A549 (cell line): Measurements from ENCODE around the gene MRPS26. TPM values are rescaled to one million over a fixed set of nuclear protein-coding genes. Genes with fewer than 3 reads are reported as not detected.

Experiments used
- ATAC-seq, 2 experiments: fragments of 200-7000 bp in 1 of 2; fragments of >200 bp in 1 of 2; cut with Nextera tagmentation in 1 of 2; cut with Tn5 transposase in 1 of 2; 3 replicates each; pipeline versions ENCODE4 v1.8.0 to v1.9.1; 2018 to 2020; ENCODE audit warnings: mild to moderate bottlenecking in 1 of 2, moderate library complexity in 1 of 2
- CTCF ChIA-PET: fragments of 300-600 bp; sonication (Branson Sonifier 250); formaldehyde crosslinking; extraction: SDS; loops from one replicate; lab custom pipeline; 2021; ENCODE audit warnings: antibody characterized with exemption, inconsistent platforms; lab: Yijun Ruan, JAX
- POLR2A ChIA-PET: fragments of 350-600 bp; formaldehyde crosslinking; extraction: SDS; loops from one replicate; lab custom pipeline; 2021; ENCODE audit warnings: antibody characterized with exemption, inconsistent platforms; lab: Yijun Ruan, JAX
- DNase-seq, 2 experiments: peaks; one replicate each; pipeline versions ENCODE4 v3.0.0 to v3.0.0-alpha.2; 2011 to 2016; ENCODE audit warnings: low read depth in 1 of 2, low spot score in 1 of 2
- FAIRE-seq: peaks from 2 replicates; lab custom pipeline; 2011; peaks lifted over from hg19 to GRCh38; lab: Jason Lieb, UNC
- H3K27ac ChIP-seq, 2 experiments: fragments of >200 bp; sonication (Bioruptor Twin); formaldehyde crosslinking; 3 replicates each; pipeline ENCODE4 v1.5.1; 2016 to 2017
- H3K4me1 ChIP-seq: fragments of >200 bp; sonication (Bioruptor Twin); formaldehyde crosslinking; 3 replicates; pipeline ENCODE4 v1.6.1; 2016
- H3K4me2 ChIP-seq: fragments of >200 bp; sonication (Bioruptor Twin); formaldehyde crosslinking; 3 replicates; pipeline ENCODE4 v1.6.1; 2016
- H3K4me3 ChIP-seq: fragments of >200 bp; sonication (Bioruptor Twin); formaldehyde crosslinking; 3 replicates; pipeline ENCODE4 v1.5.1; 2016
- H3K9me3 ChIP-seq: fragments of >200 bp; sonication (Bioruptor Twin); formaldehyde crosslinking; 3 replicates; pipeline ENCODE4 v1.6.1; 2016
- CEBPB ChIP-seq, 2 experiments: fragments of >200 bp in 1 of 2; sonication (Bioruptor Twin) in 1 of 2; formaldehyde crosslinking in 1 of 2; IDR thresholded peaks; 2 replicates each; pipeline ENCODE4 v1.6.1; 2012 to 2016
- EHF ChIP-seq: fragments of 250-450 bp; sonication (Bioruptor Pico); IDR thresholded peaks from 2 replicates; pipeline ENCODE4 v1.5.0; 2020; ENCODE audit warnings: mild to moderate bottlenecking
- EHMT2 ChIP-seq: fragments of 200-600 bp; sonication (generic); IDR thresholded peaks from 2 replicates; pipeline ENCODE4 v1.6.1; 2016; ENCODE audit warnings: antibody characterized with exemption, low read depth, mild to moderate bottlenecking, moderate library complexity
- FOSL2 ChIP-seq, 2 experiments: fragments of 450-650 bp in 1 of 2; fragments of >200 bp in 1 of 2; sonication (Bioruptor Twin) in 1 of 2; formaldehyde crosslinking; IDR thresholded peaks; 2 replicates each; pipeline versions ENCODE4 v1.5.0 to v1.6.1; 2016 to 2020; ENCODE audit warnings: mild to moderate bottlenecking in 1 of 2, moderate library complexity in 1 of 2
- FOXS1 ChIP-seq: fragments of 250-450 bp; sonication (Bioruptor Pico); IDR thresholded peaks from 2 replicates; pipeline ENCODE4 v1.5.0; 2020; ENCODE audit warnings: mild to moderate bottlenecking, moderate library complexity
- JUNB ChIP-seq: fragments of >200 bp; sonication (Bioruptor Twin); formaldehyde crosslinking; IDR thresholded peaks from 2 replicates; pipeline ENCODE4 v1.6.1; 2016
- KDM1A ChIP-seq: fragments of 200-600 bp; sonication (generic); IDR thresholded peaks from 2 replicates; pipeline ENCODE4 v1.6.1; 2016; ENCODE audit warnings: low read depth, mild to moderate bottlenecking
- KDM5A ChIP-seq: fragments of 200-600 bp; sonication (generic); IDR thresholded peaks from 2 replicates; pipeline ENCODE4 v1.6.1; 2016; ENCODE audit warnings: antibody characterized with exemption, mild to moderate bottlenecking
- MYC ChIP-seq: IDR thresholded peaks from 2 replicates; pipeline ENCODE4 v1.6.1; 2012; ENCODE audit warnings: mild to moderate bottlenecking, inconsistent platforms, low read length, improper control_type of control experiment, borderline replicate concordance
- NR3C1 ChIP-seq: fragments of >200 bp; sonication (Bioruptor Twin); formaldehyde crosslinking; IDR thresholded peaks from 3 replicates; pipeline ENCODE4 v1.6.1; 2017
- POLR2AphosphoS2 ChIP-seq: conservative IDR thresholded peaks from 2 replicates; pipeline ENCODE4 v1.6.1; 2012; ENCODE audit warnings: low read length, improper control_type of control experiment, inconsistent platforms
- ZFP36 ChIP-seq: fragments of 450-650 bp; IDR thresholded peaks from 2 replicates; pipeline ENCODE4 v1.6.1; 2014; ENCODE audit warnings: borderline replicate concordance; ENCODE audit not compliant: partially characterized antibody
- WGBS: methylation state at CpG from one replicate; pipeline ENCODE4 v1.1.6; 2017; ENCODE audit errors: missing lambda C conversion rate; 5-methylcytosine and 5-hydroxymethylcytosine counted together
- polyA plus RNA-seq, 4 experiments: library from polyadenylated mRNA; depleted of rRNA in 3 of 4; stranded (reverse); fragments of >200 nt; fragmentation: RNase III in 1 of 4; extraction: RNeasy Plus Mini Kit Qiagen cat#74134 plus additional on column Dnase treatment in 1 of 4; gene quantifications; 2 replicates in 3 of 4; 3 replicates in 1 of 4; pipeline ENCODE4 v1.2.3, GENCODE V29; 2011 to 2017
- TF ChIP-seq, protein P1 (sequence below): IDR thresholded peaks from 2 replicates; pipeline ENCODE4 v1.6.1; 2012

MRPS26 gene
- polyA plus RNA-seq, 2 of the 4 experiments (the other 2 are of a cell fraction): 69.4 to 111 TPM

- DNase-seq: no peak
- Histone ChIP-seq H3K27ac (peak overlapping the region; percentile 7 to 66; a peak in 4 of 6 replicates), H3K4me2 (no peak overlapping the region), H3K4me3 (no peak overlapping the region), H3K9me3 (no peaks in the 10 kb centered on the region), H3K4me1 (no peaks in the 10 kb centered on the region)
- ATAC-seq: peak in 1 of 2 experiments; percentile 48; a peak in 3 of 6 replicates
- FAIRE-seq: no peak
- ChIA-PET CTCF (interaction anchor here (1.0 to 14.7 kb wide), 3 partner anchors 9 to 54 kb away, joined by 3 to 108 read pairs (median 4); no protein-coding TSS in a partner anchor), POLR2A (no interaction called here)
- TF ChIP-seq ZFP36 (no peak), CEBPB (IDR thresholded peaks at IDR 0.05) (no peak), KDM1A (no peak), EHF (CRISPR knock-in tag) (no peak), NR3C1 (no peak), FOXS1 (CRISPR knock-in tag) (no peak), KDM5A (no peak), FOSL2 (IDR thresholded peaks at IDR 0.05) (no peak), FOSL2 (CRISPR knock-in tag; IDR thresholded peaks at IDR 0.05) (no peak), JUNB (no peak), EHMT2 (no peak), MYC (no peak), POLR2AphosphoS2 (no peak)
- TF ChIP-seq, protein P1, sequence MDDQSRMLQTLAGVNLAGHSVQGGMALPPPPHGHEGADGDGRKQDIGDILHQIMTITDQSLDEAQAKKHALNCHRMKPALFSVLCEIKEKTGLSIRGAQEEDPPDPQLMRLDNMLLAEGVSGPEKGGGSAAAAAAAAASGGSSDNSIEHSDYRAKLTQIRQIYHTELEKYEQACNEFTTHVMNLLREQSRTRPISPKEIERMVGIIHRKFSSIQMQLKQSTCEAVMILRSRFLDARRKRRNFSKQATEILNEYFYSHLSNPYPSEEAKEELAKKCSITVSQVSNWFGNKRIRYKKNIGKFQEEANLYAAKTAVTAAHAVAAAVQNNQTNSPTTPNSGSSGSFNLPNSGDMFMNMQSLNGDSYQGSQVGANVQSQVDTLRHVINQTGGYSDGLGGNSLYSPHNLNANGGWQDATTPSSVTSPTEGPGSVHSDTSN: no peak
- 86% methylated on average over 13 of the region's 13 CpGs for WGBS
Observed at GRCh38 chr20:3094848-3095629, 49.2 kb downstream of the MRPS26 start.

Other genes with a start within 250 kb of the MRPS26 start
- gene CPXM1, start 245.4 kb upstream of the MRPS26 start, polyA plus RNA-seq (2011; rRNA removed): not detected in 2 replicates
- not detected in 3 replicates for gene CPXM1, start 245.4 kb upstream of the MRPS26 start, polyA plus RNA-seq (2017; fragmentation: RNase III; extraction: RNeasy Plus Mini Kit Qiagen cat#74134 plus additional on column Dnase treatment)
- gene C20orf141, start 231.1 kb upstream of the MRPS26 start, polyA plus RNA-seq (2011; rRNA removed): 0.16 and 0.24 TPM in 2 replicates
- 0.29 to 0.56 TPM (median 0.54 TPM) in 3 replicates for gene C20orf141, start 231.1 kb upstream of the MRPS26 start, polyA plus RNA-seq (2017; fragmentation: RNase III; extraction: RNeasy Plus Mini Kit Qiagen cat#74134 plus additional on column Dnase treatment)
- gene TMEM239, start 229.7 kb upstream of the MRPS26 start, polyA plus RNA-seq (2011; rRNA removed): not detected in 2 replicates
- not detected in 3 replicates for gene TMEM239, start 229.7 kb upstream of the MRPS26 start, polyA plus RNA-seq (2017; fragmentation: RNase III; extraction: RNeasy Plus Mini Kit Qiagen cat#74134 plus additional on column Dnase treatment)
- gene PCED1A, start 205.4 kb upstream of the MRPS26 start, polyA plus RNA-seq (2011; rRNA removed): 25.7 and 31.4 TPM in 2 replicates
- gene PCED1A, start 205.4 kb upstream of the MRPS26 start, polyA plus RNA-seq (2017; fragmentation: RNase III; extraction: RNeasy Plus Mini Kit Qiagen cat#74134 plus additional on column Dnase treatment): 30.5 to 43.8 TPM (median 43.2 TPM) in 3 replicates
- 33.0 and 35.5 TPM in 2 replicates for gene VPS16, start 205.3 kb upstream of the MRPS26 start, polyA plus RNA-seq (2011; rRNA removed)
- gene VPS16, start 205.3 kb upstream of the MRPS26 start, polyA plus RNA-seq (2017; fragmentation: RNase III; extraction: RNeasy Plus Mini Kit Qiagen cat#74134 plus additional on column Dnase treatment): 34.3 to 38.2 TPM (median 37.5 TPM) in 3 replicates
- gene PTPRA, start 172.6 kb upstream of the MRPS26 start, polyA plus RNA-seq (2011; rRNA removed): 74.4 and 83.2 TPM in 2 replicates
- gene PTPRA, start 172.6 kb upstream of the MRPS26 start, polyA plus RNA-seq (2017; fragmentation: RNase III; extraction: RNeasy Plus Mini Kit Qiagen cat#74134 plus additional on column Dnase treatment): 26.5 to 29.8 TPM (median 29.2 TPM) in 3 replicates
- gene GNRH2, start 2.4 kb upstream of the MRPS26 start, polyA plus RNA-seq (2011; rRNA removed): not detected in 2 replicates
- gene GNRH2, start 2.4 kb upstream of the MRPS26 start, polyA plus RNA-seq (2017; fragmentation: RNase III; extraction: RNeasy Plus Mini Kit Qiagen cat#74134 plus additional on column Dnase treatment): 0.12 to 0.20 TPM in 2 of 3 replicates, not detected in the other
- not detected in 2 replicates for gene OXT, start 25.6 kb downstream of the MRPS26 start, polyA plus RNA-seq (2011; rRNA removed)
- gene OXT, start 25.6 kb downstream of the MRPS26 start, polyA plus RNA-seq (2017; fragmentation: RNase III; extraction: RNeasy Plus Mini Kit Qiagen cat#74134 plus additional on column Dnase treatment): not detected in 3 replicates
- not detected in 2 replicates for gene AVP, start 38.7 kb downstream of the MRPS26 start, polyA plus RNA-seq (2011; rRNA removed)
- not detected in 3 replicates for gene AVP, start 38.7 kb downstream of the MRPS26 start, polyA plus RNA-seq (2017; fragmentation: RNase III; extraction: RNeasy Plus Mini Kit Qiagen cat#74134 plus additional on column Dnase treatment)
- 39.5 and 43.4 TPM in 2 replicates for gene FASTKD5, start 113.8 kb downstream of the MRPS26 start, polyA plus RNA-seq (2011; rRNA removed)
- gene FASTKD5, start 113.8 kb downstream of the MRPS26 start, polyA plus RNA-seq (2017; fragmentation: RNase III; extraction: RNeasy Plus Mini Kit Qiagen cat#74134 plus additional on column Dnase treatment): 33.0 to 36.4 TPM (median 33.9 TPM) in 3 replicates
- gene UBOX5, start 113.8 kb downstream of the MRPS26 start, polyA plus RNA-seq (2011; rRNA removed): 3.4 and 4.3 TPM in 2 replicates
- gene UBOX5, start 113.8 kb downstream of the MRPS26 start, polyA plus RNA-seq (2017; fragmentation: RNase III; extraction: RNeasy Plus Mini Kit Qiagen cat#74134 plus additional on column Dnase treatment): 4.0 to 5.3 TPM (median 4.2 TPM) in 3 replicates
- gene LZTS3, start 127.5 kb downstream of the MRPS26 start, polyA plus RNA-seq (2011; rRNA removed): 3.8 and 5.3 TPM in 2 replicates
- 2.8 to 4.2 TPM (median 3.8 TPM) in 3 replicates for gene LZTS3, start 127.5 kb downstream of the MRPS26 start, polyA plus RNA-seq (2017; fragmentation: RNase III; extraction: RNeasy Plus Mini Kit Qiagen cat#74134 plus additional on column Dnase treatment)
- gene DDRGK1, start 158.6 kb downstream of the MRPS26 start, polyA plus RNA-seq (2011; rRNA removed): 54.2 and 87.4 TPM in 2 replicates
- 104 to 123 TPM (median 120 TPM) in 3 replicates for gene DDRGK1, start 158.6 kb downstream of the MRPS26 start, polyA plus RNA-seq (2017; fragmentation: RNase III; extraction: RNeasy Plus Mini Kit Qiagen cat#74134 plus additional on column Dnase treatment)
- gene ITPA, start 163.4 kb downstream of the MRPS26 start, polyA plus RNA-seq (2011; rRNA removed): 54.0 and 55.9 TPM in 2 replicates
- 102 to 106 TPM (median 103 TPM) in 3 replicates for gene ITPA, start 163.4 kb downstream of the MRPS26 start, polyA plus RNA-seq (2017; fragmentation: RNase III; extraction: RNeasy Plus Mini Kit Qiagen cat#74134 plus additional on column Dnase treatment)
- gene SLC4A11, start 193.1 kb downstream of the MRPS26 start, polyA plus RNA-seq (2011; rRNA removed): 2.0 and 3.6 TPM in 2 replicates
- 6.5 to 14.0 TPM (median 10.7 TPM) in 3 replicates for gene SLC4A11, start 193.1 kb downstream of the MRPS26 start, polyA plus RNA-seq (2017; fragmentation: RNase III; extraction: RNeasy Plus Mini Kit Qiagen cat#74134 plus additional on column Dnase treatment)